Endothelial cell of umbilical vein (primary cell): ENCODE measurements around the gene SRD5A1. TPM values are rescaled to one million over a fixed set of nuclear protein-coding genes. Genes with fewer than 3 reads are reported as not detected.

ENCODE experiments used
- BruUV-seq: library from RNA; stranded (reverse); fragments of 400-500 nt; replicated peaks from 2 replicates; lab custom pipeline; 2021; lab: Mats Ljungman, UMichigan
- CTCF ChIA-PET: fragments of 300-600, 350-600 bp; sonication (Branson Sonifier 250); formaldehyde crosslinking; loops from one replicate; lab custom pipeline; 2021; ENCODE audit warnings: antibody characterized with exemption, inconsistent platforms; lab: Charles Lee
- POLR2A ChIA-PET: fragments of 300-600, 350-600 bp; sonication (Branson Sonifier 250); formaldehyde crosslinking; loops from one replicate; lab custom pipeline; 2021; ENCODE audit warnings: antibody characterized with exemption, inconsistent platforms; lab: Charles Lee
- DNase-seq: peaks from one replicate; pipeline ENCODE4 v3.0.0-alpha.2; 2011; ENCODE audit warnings: low read depth, low spot score
- FAIRE-seq: peaks from 2 replicates; lab custom pipeline; 2011; peaks lifted over from hg19 to GRCh38; lab: Jason Lieb, UNC
- H2AFZ ChIP-seq: 2 replicates; pipeline ENCODE4 v1.6.0; 2012; ENCODE audit warnings: low read depth, low read length, control low read depth, inconsistent platforms
- H3K27ac ChIP-seq: 2 replicates; pipeline ENCODE4 v1.5.1; 2011; ENCODE audit warnings: low read depth, mild to moderate bottlenecking, control low read depth, low read length, moderate library complexity; ENCODE audit not compliant: insufficient read depth
- H3K27me3 ChIP-seq, 2 experiments: 2 replicates each; pipeline versions ENCODE4 v1.6.0 to v1.6.1; 2011; ENCODE audit warnings: low read length in 2 of 2, mixed read lengths in 1 of 2; ENCODE audit not compliant: control insufficient read depth in 2 of 2, insufficient read depth in 2 of 2
- H3K36me3 ChIP-seq, 2 experiments: 2 replicates in 1 of 2; 3 replicates in 1 of 2; pipeline ENCODE4 v1.5.1; 2011; ENCODE audit warnings: low read length in 2 of 2, mild to moderate bottlenecking in 1 of 2, moderate library complexity in 1 of 2; ENCODE audit not compliant: control insufficient read depth in 2 of 2, insufficient read depth in 2 of 2; ENCODE audit errors: extremely low read depth in 1 of 2
- H3K4me1 ChIP-seq: 3 replicates; pipeline ENCODE4 v1.5.1; 2011; ENCODE audit warnings: mild to moderate bottlenecking, low read length; ENCODE audit not compliant: control insufficient read depth, insufficient read depth; ENCODE audit errors: extremely low read depth
- H3K4me2 ChIP-seq: 2 replicates; pipeline ENCODE4 v1.6.1; 2011; ENCODE audit warnings: low read length, control low read depth, mixed read lengths; ENCODE audit not compliant: insufficient read depth
- H3K4me3 ChIP-seq, 3 experiments: fragments of 200-600 bp in 1 of 3; sonication (generic), shearing (Covaris generic) in 1 of 3; replicated peaks in 1 of 3; 2 replicates each; pipeline ENCODE4 v1.5.1; 2011 to 2016; ENCODE audit warnings: control low read depth in 3 of 3, low read length in 3 of 3, mild to moderate bottlenecking in 2 of 3, inconsistent platforms in 1 of 3, low read depth in 1 of 3, moderate library complexity in 1 of 3; ENCODE audit not compliant: insufficient read depth in 1 of 3
- H3K79me2 ChIP-seq: 2 replicates; pipeline ENCODE4 v1.6.0; 2012; ENCODE audit warnings: low read length, inconsistent platforms; ENCODE audit not compliant: control insufficient read depth, insufficient read depth
- H3K9ac ChIP-seq: replicated peaks from 2 replicates; pipeline ENCODE3; 2011; ENCODE audit warnings: low read length, control low read depth; ENCODE audit not compliant: insufficient read depth; ENCODE audit errors: extremely low read depth
- H3K9me1 ChIP-seq: replicated peaks from 3 replicates; pipeline ENCODE4 v1.6.0; 2011; ENCODE audit warnings: mild to moderate bottlenecking, low read length; ENCODE audit not compliant: control insufficient read depth, insufficient read depth; ENCODE audit errors: extremely low read depth
- H3K9me3 ChIP-seq: replicated peaks from 2 replicates; pipeline ENCODE4 v1.5.1; 2012; ENCODE audit warnings: low read length, inconsistent platforms; ENCODE audit not compliant: control insufficient read depth, insufficient read depth
- H4K20me1 ChIP-seq: replicated peaks from 2 replicates; pipeline ENCODE3; 2011; ENCODE audit warnings: mild to moderate bottlenecking, low read length; ENCODE audit not compliant: control insufficient read depth, insufficient read depth; ENCODE audit errors: extremely low read depth
- EZH2 ChIP-seq: IDR thresholded peaks from 2 replicates; pipeline ENCODE4 v1.6.1; 2012; ENCODE audit warnings: borderline replicate concordance, low read depth, mild to moderate bottlenecking, moderate library complexity, low read length, inconsistent platforms; ENCODE audit not compliant: severe bottlenecking
- FOS ChIP-seq: IDR thresholded peaks from 2 replicates; pipeline ENCODE4 v1.6.1; 2011; ENCODE audit warnings: mild to moderate bottlenecking, low read length, moderate library complexity, borderline replicate concordance; ENCODE audit not compliant: insufficient read depth
- GATA2 ChIP-seq: IDR thresholded peaks from 2 replicates; pipeline ENCODE4 v1.7.0; 2011; ENCODE audit warnings: low read depth, mild to moderate bottlenecking, moderate library complexity, mixed read lengths, low read length; ENCODE audit not compliant: insufficient read length, insufficient read depth
- POLR2A ChIP-seq: IDR thresholded peaks from 2 replicates; pipeline ENCODE4 v1.6.1; 2012; ENCODE audit warnings: low read depth, mild to moderate bottlenecking, control low read depth, low read length
- POLR2AphosphoS5 ChIP-seq: IDR thresholded peaks from 2 replicates; pipeline ENCODE4 v1.6.1; 2012; ENCODE audit warnings: low read depth, mild to moderate bottlenecking, control low read depth, low read length, moderate library complexity; ENCODE audit not compliant: insufficient read depth
- dilution Hi-C: fragments of 300-500 bp; cut with MboI; formaldehyde crosslinking; loops from one replicate; pipeline ENCODE4 v1.15.0; 2019; ENCODE audit warnings: low sequenced_read_pairs; ENCODE audit not compliant: extremely low pct_ligation_motif_present
- intact Hi-C: fragments of 100-400 bp; cut with micrococcal nuclease; formaldehyde crosslinking; loops from one replicate; pipeline ENCODE4 v1.10.0; 2022
- polyA plus RNA-seq, 4 experiments: library from polyadenylated mRNA; depleted of rRNA in 3 of 4; stranded (reverse) in 3 of 4; unstranded in 1 of 4; fragments of >200 nt; gene quantifications; 2 replicates each; pipeline versions ENCODE4 v1.2.1 to v1.2.3, GENCODE V29; 2011 to 2012; ENCODE audit warnings: missing spikeins in 1 of 4
- total RNA-seq: library from RNA; stranded (reverse); gene quantifications from 2 replicates; pipeline ENCODE4 v1.2.3, GENCODE V29; 2021
- TF ChIP-seq, protein P1 (sequence below), 2 donors: IDR thresholded peaks; 1 replicate in 1 of 2; 2 replicates in 1 of 2; pipeline ENCODE4 v1.5.1; 2011; ENCODE audit warnings: low read length in 2 of 2, mild to moderate bottlenecking in 2 of 2, moderate library complexity in 2 of 2, control low read depth in 1 of 2, inconsistent platforms in 1 of 2, low read depth in 1 of 2; ENCODE audit not compliant: insufficient read depth in 1 of 2; ENCODE audit errors: extremely low read depth in 1 of 2

SRD5A1 gene
- total and polyA plus RNA-seq, 2 donors (not counting 3 experiments of a cell fraction or from before 2014, with no cell fraction given): 11.6 to 14.8 TPM

DNA sequence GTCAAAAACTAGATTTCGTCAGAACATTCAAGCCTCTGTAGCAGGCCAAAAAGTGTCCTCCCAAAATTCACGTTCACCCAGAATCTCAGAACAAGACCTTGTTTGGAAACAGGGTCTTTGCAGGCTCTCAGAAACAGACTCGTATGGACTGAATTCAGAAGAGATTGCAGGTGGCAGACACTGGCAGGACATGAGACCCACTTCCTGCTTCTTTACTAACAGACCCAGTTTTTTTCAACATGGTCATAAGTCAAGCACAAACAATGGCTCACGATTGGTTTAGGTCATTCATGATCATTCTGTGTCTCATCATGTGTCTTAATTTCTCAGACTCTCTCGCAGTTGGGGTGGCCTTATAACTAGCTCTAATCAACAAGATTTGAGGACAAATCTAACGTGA is 74.6 kb downstream of the SRD5A1 start:
- no peaks in the 10 kb centered on the region for H3K27me3 ChIP-seq
- no peaks in the 10 kb centered on the region for H3K36me3 ChIP-seq
- FAIRE-seq (no peak), DNase-seq (no peak)
- dilution Hi-C loops: no loop called here
- H3K9me1 ChIP-seq: no peaks in the 10 kb centered on the region
- H3K4me2 ChIP-seq: no peak overlapping the region
- H3K9me3 ChIP-seq: no peaks in the 10 kb centered on the region
- no peak overlapping the region for H3K4me3 ChIP-seq
- ChIA-PET POLR2A (no interaction called here), CTCF (interaction anchor here (1.0 kb wide), 1 partner anchor 37 kb away, joined by 3 read pairs; no protein-coding TSS in a partner anchor)
- no peak overlapping the region for H3K27ac ChIP-seq
- H3K4me1 ChIP-seq: peaks cover 3% of the 10 kb centered on the region
- intact Hi-C loops: no loop called here
- TF ChIP-seq POLR2AphosphoS5 (no peak), FOS (no peak), POLR2A (no peak), GATA2 (no peak), EZH2 (no peak)
- TF ChIP-seq, protein P1, sequence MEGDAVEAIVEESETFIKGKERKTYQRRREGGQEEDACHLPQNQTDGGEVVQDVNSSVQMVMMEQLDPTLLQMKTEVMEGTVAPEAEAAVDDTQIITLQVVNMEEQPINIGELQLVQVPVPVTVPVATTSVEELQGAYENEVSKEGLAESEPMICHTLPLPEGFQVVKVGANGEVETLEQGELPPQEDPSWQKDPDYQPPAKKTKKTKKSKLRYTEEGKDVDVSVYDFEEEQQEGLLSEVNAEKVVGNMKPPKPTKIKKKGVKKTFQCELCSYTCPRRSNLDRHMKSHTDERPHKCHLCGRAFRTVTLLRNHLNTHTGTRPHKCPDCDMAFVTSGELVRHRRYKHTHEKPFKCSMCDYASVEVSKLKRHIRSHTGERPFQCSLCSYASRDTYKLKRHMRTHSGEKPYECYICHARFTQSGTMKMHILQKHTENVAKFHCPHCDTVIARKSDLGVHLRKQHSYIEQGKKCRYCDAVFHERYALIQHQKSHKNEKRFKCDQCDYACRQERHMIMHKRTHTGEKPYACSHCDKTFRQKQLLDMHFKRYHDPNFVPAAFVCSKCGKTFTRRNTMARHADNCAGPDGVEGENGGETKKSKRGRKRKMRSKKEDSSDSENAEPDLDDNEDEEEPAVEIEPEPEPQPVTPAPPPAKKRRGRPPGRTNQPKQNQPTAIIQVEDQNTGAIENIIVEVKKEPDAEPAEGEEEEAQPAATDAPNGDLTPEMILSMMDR (IDR thresholded peaks at IDR 0.05; ENCODE audit: extremely low read depth in 1 of 2, insufficient read depth in 1 of 2, low read depth in 1 of 2, low read length in 2 of 2): no peak
- H3K79me2 ChIP-seq: no peaks in the 10 kb centered on the region
- no peaks in the 10 kb centered on the region for H4K20me1 ChIP-seq
- BruUV-seq: no TSS peak
- H2AFZ ChIP-seq: no peak overlapping the region
- no peak overlapping the region for H3K9ac ChIP-seq
